SK-N-SH (cell line): Measurements from ENCODE around the gene SMURF1. TPM values are rescaled to one million over a fixed set of nuclear protein-coding genes. Genes with fewer than 3 reads are reported as not detected.
A peak's percentile ranks its signal among the peaks of the same experiment; 100 is the strongest.

Experiments
- ELF1 ChIP-seq: IDR thresholded peaks from 2 replicates; pipeline ENCODE4 v1.4.0; 2012
- EP300 ChIP-seq, 2 experiments: IDR thresholded peaks; 2 replicates each; pipeline versions ENCODE4 v1.4.0 to v1.6.1; 2012; ENCODE audit warnings: borderline replicate concordance in 1 of 2, low read depth in 1 of 2, low read length in 1 of 2
- EZH2phosphoT487 ChIP-seq: fragments of 200-600 bp; sonication (generic); IDR thresholded peaks from 2 replicates; pipeline ENCODE4 v1.6.1; 2017; ENCODE audit warnings: low read depth, mixed run types, mild to moderate bottlenecking, antibody characterized with exemption, moderate library complexity, borderline replicate concordance
- FOXJ3 ChIP-seq: sonication (generic); formaldehyde crosslinking; IDR thresholded peaks from 2 replicates; pipeline ENCODE4 v1.5.1; 2020; ENCODE audit warnings: mild to moderate bottlenecking, missing genetic modification reagents
- FOXM1 ChIP-seq: IDR thresholded peaks from 2 replicates; pipeline ENCODE4 v1.4.0; 2012; ENCODE audit warnings: low read depth, mild to moderate bottlenecking
- GABPA ChIP-seq: IDR thresholded peaks from 2 replicates; pipeline ENCODE4 v1.4.0; 2012; ENCODE audit warnings: low read depth, mild to moderate bottlenecking
- GATA2 ChIP-seq: sonication (generic); formaldehyde crosslinking; IDR thresholded peaks from 2 replicates; pipeline ENCODE4 v1.5.0; 2020; ENCODE audit warnings: mild to moderate bottlenecking, missing genetic modification reagents
- IRF3 ChIP-seq: fragments of 150-350 bp; IDR thresholded peaks from 2 replicates; pipeline ENCODE4 v1.6.1; 2016; ENCODE audit warnings: mild to moderate bottlenecking, low read depth, low read length
- JUND ChIP-seq: IDR thresholded peaks from 2 replicates; pipeline ENCODE4 v1.4.0; 2012
- MXI1 ChIP-seq: IDR thresholded peaks from 2 replicates; pipeline ENCODE4 v1.6.1; 2012; ENCODE audit warnings: mild to moderate bottlenecking, low read depth, low read length, improper control_type of control experiment
- NFIC ChIP-seq: IDR thresholded peaks from 2 replicates; pipeline ENCODE4 v1.4.0; 2012; ENCODE audit warnings: borderline replicate concordance
- POLR2AphosphoS5 ChIP-seq: IDR thresholded peaks from 2 replicates; pipeline ENCODE4 v1.6.1; 2012; ENCODE audit warnings: low read depth, low read length
- RAD21 ChIP-seq: IDR thresholded peaks from 2 replicates; pipeline ENCODE4 v1.6.1; 2012; ENCODE audit warnings: mild to moderate bottlenecking, low read length
- RCOR1 ChIP-seq: fragments of 150-350 bp; IDR thresholded peaks from 2 replicates; pipeline ENCODE4 v1.6.1; 2017; ENCODE audit warnings: antibody characterized with exemption, low read length
- RXRA ChIP-seq: IDR thresholded peaks from 2 replicates; pipeline ENCODE4 v1.4.0; 2012; ENCODE audit warnings: low read depth, mild to moderate bottlenecking, borderline replicate concordance
- SIN3A ChIP-seq: IDR thresholded peaks from 2 replicates; pipeline ENCODE4 v1.6.1; 2012; ENCODE audit warnings: low read depth, mild to moderate bottlenecking, low read length, moderate library complexity, borderline replicate concordance
- SMC3 ChIP-seq: IDR thresholded peaks from 2 replicates; pipeline ENCODE4 v1.6.1; 2012; ENCODE audit warnings: low read depth, low read length, improper control_type of control experiment
- TAF1 ChIP-seq: IDR thresholded peaks from 2 replicates; pipeline ENCODE4 v1.6.1; 2012; ENCODE audit warnings: low read depth, mild to moderate bottlenecking, low read length, moderate library complexity, borderline replicate concordance
- TCF12 ChIP-seq: IDR thresholded peaks from 2 replicates; pipeline ENCODE4 v1.4.0; 2012
- USF1 ChIP-seq: IDR thresholded peaks from 2 replicates; pipeline ENCODE4 v1.4.0; 2012; ENCODE audit warnings: low read depth, borderline replicate concordance
- USF2 ChIP-seq: fragments of 150-350 bp; IDR thresholded peaks from 2 replicates; pipeline ENCODE4 v1.6.1; 2017; ENCODE audit warnings: antibody characterized with exemption, low read length, low read depth, borderline replicate concordance
- YY1 ChIP-seq: IDR thresholded peaks from 2 replicates; pipeline ENCODE4 v1.4.0; 2012; ENCODE audit warnings: low read depth, mild to moderate bottlenecking
- polyA plus RNA-seq, 3 experiments: library from polyadenylated mRNA; depleted of rRNA; stranded (reverse); fragments of >200 nt; gene quantifications; 2 replicates each; pipeline ENCODE4 v1.2.3, GENCODE V29; 2012
- TF ChIP-seq, protein P1 (sequence below): fragments of 200-600 bp; sonication (generic); IDR thresholded peaks from 2 replicates; pipeline ENCODE4 v1.6.1; 2017; ENCODE audit warnings: antibody characterized with exemption, mild to moderate bottlenecking, moderate library complexity
- TF ChIP-seq, protein P2 (sequence below): IDR thresholded peaks from 2 replicates; pipeline ENCODE4; 2012

The SMURF1 gene
- polyA plus RNA-seq, 1 of the 3 experiments (the other 2 are of a cell fraction) = 12.9 TPM

GRCh38 chr7:99109108-99110051 lies 34.5 kb downstream of the SMURF1 start (continued):
- TF ChIP-seq SMC3 (no peak), FOXJ3 (no peak), ELF1 (no peak), SIN3A (no peak), RCOR1 (no peak), IRF3 (no peak), USF1 (no peak), JUND (peak; percentile 57; the same call in 1 of the 2 replicates), TAF1 (no peak), RAD21 (no peak), TCF12 (peak; percentile 17; the same call in 1 of the 2 replicates), YY1 (no peak), EP300 (IDR thresholded peaks at IDR 0.05; ENCODE audit: borderline replicate concordance in 1 of 2, low read depth in 1 of 2, low read length in 1 of 2) (peak in 1 of 2 experiments; percentile 19; a peak in 1 of 4 replicates), GATA2 (CRISPR knock-in tag) (no peak), RXRA (no peak), FOXM1 (no peak), EZH2phosphoT487 (no peak), USF2 (no peak), MXI1 (no peak), NFIC (no peak), GABPA (no peak), POLR2AphosphoS5 (no peak)
- TF ChIP-seq, protein P1, sequence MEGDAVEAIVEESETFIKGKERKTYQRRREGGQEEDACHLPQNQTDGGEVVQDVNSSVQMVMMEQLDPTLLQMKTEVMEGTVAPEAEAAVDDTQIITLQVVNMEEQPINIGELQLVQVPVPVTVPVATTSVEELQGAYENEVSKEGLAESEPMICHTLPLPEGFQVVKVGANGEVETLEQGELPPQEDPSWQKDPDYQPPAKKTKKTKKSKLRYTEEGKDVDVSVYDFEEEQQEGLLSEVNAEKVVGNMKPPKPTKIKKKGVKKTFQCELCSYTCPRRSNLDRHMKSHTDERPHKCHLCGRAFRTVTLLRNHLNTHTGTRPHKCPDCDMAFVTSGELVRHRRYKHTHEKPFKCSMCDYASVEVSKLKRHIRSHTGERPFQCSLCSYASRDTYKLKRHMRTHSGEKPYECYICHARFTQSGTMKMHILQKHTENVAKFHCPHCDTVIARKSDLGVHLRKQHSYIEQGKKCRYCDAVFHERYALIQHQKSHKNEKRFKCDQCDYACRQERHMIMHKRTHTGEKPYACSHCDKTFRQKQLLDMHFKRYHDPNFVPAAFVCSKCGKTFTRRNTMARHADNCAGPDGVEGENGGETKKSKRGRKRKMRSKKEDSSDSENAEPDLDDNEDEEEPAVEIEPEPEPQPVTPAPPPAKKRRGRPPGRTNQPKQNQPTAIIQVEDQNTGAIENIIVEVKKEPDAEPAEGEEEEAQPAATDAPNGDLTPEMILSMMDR = no peak
- TF ChIP-seq, protein P2, sequence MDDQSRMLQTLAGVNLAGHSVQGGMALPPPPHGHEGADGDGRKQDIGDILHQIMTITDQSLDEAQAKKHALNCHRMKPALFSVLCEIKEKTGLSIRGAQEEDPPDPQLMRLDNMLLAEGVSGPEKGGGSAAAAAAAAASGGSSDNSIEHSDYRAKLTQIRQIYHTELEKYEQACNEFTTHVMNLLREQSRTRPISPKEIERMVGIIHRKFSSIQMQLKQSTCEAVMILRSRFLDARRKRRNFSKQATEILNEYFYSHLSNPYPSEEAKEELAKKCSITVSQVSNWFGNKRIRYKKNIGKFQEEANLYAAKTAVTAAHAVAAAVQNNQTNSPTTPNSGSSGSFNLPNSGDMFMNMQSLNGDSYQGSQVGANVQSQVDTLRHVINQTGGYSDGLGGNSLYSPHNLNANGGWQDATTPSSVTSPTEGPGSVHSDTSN = peak; percentile 53
